Muscle layer of colon (tissue), 2 donors: ENCODE data around the gene EIF4H.
A peak's percentile ranks its signal among the peaks of the same experiment; 100 is the strongest.
"Not testable (repeated sequence)": the region's sequence is repeated elsewhere in the genome, so short reads cannot be mapped to it uniquely, and the experiment has no call there.

Experiments
- H3K27ac ChIP-seq: one replicate; pipeline ENCODE4 v1.7.0; 2013; ENCODE audit warnings: low read depth, mild to moderate bottlenecking, low read length, moderate library complexity
- H3K27me3 ChIP-seq, 2 donors: one replicate each; pipeline ENCODE4 v1.7.0; 2013; ENCODE audit warnings: low read length in 2 of 2, mild to moderate bottlenecking in 2 of 2; ENCODE audit not compliant: insufficient read depth in 2 of 2, control insufficient read depth in 1 of 2
- H3K36me3 ChIP-seq: one replicate; pipeline ENCODE4 v1.7.0; 2013; ENCODE audit warnings: mild to moderate bottlenecking, low read length; ENCODE audit not compliant: insufficient read depth
- H3K4me1 ChIP-seq: one replicate; pipeline ENCODE4 v1.7.0; 2013; ENCODE audit warnings: mild to moderate bottlenecking, low read length; ENCODE audit not compliant: insufficient read depth
- H3K4me3 ChIP-seq, 2 donors: one replicate each; pipeline ENCODE4 v1.7.0; 2013; ENCODE audit warnings: low read length in 2 of 2, low read depth in 1 of 2, mild to moderate bottlenecking in 1 of 2, moderate library complexity in 1 of 2
- H3K9ac ChIP-seq: one replicate; pipeline ENCODE4 v1.7.0; 2013; ENCODE audit warnings: low read length
- H3K9me3 ChIP-seq: one replicate; pipeline ENCODE4 v1.7.0; 2013; ENCODE audit warnings: mild to moderate bottlenecking, low read length
- donor health status: abdominal sarcoma.
- donor health status: Adenocarcinoma of cecum.

EIF4H gene

DNA sequence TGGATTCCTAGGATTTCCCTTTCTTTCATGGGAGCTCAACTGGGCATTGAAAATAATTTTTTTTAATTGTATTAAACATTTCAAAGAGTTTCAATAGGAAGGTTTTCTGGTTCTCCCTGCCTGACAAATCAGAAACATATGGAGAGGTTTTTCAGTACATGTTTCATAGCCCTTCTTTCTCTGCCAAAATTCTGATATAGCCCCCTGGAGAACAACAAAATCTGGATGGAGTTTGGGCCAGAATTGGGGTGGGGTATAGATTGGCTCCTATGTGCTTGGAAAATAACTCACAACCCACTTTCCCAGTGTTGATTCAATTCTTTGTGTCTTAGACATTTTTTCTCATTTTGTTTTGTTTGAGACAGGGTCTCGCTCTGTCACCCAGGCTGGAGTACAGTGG is 24.6 kb upstream of the EIF4H start:
- no peaks in the 10 kb centered on the region for H3K9me3 ChIP-seq
- H3K36me3 ChIP-seq, result no peaks in the 10 kb centered on the region
- H3K27me3 ChIP-seq, result no peaks in the 10 kb centered on the region
- no peaks in the 10 kb centered on the region for H3K4me1 ChIP-seq
- H3K27ac ChIP-seq, result no peak overlapping the region
- H3K9ac ChIP-seq, result no peak overlapping the region
- no peak overlapping the region for H3K4me3 ChIP-seq

GRCh38 chr7:74153736-74154135 is 20.4 kb upstream of the EIF4H start:
- no peaks in the 10 kb centered on the region for H3K27me3 ChIP-seq
- H3K4me3 ChIP-seq, result no peak overlapping the region
- H3K9me3 ChIP-seq, result no peaks in the 10 kb centered on the region
- no peak overlapping the region for H3K27ac ChIP-seq
- no peaks in the 10 kb centered on the region for H3K36me3 ChIP-seq
- no peak overlapping the region for H3K9ac ChIP-seq
- H3K4me1 ChIP-seq, result no peaks in the 10 kb centered on the region

DNA sequence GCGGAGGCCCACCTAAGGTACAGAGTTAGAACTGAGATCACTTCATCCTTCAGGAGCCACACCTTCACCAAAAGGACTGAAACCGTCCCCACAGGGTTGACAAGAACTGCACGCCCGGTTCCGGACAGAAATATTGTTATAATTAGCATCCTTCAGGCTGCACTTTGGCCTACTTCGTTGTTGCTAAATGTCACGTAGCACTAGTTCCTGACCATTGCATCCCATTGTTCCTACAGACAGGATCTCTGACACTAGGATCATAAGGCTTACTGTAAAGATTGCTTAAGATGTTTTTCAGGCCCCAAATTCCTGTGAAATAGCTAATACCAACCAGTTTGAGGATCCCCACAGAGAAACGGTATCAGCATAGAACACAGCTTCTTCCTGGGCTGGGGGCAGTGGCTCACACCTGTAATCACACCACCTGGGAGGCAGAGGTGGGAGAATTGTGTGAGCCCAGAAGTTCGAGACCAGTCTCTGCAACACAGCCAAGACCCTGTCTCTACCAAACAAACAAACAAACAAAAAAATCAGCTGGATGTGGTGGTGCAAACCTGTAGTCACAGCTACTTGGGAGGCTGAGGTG is 18.3 kb upstream of the EIF4H start:
- Histone ChIP-seq H3K9me3 (no peaks in the 10 kb centered on the region), H3K36me3 (no peaks in the 10 kb centered on the region), H3K27ac (no peak overlapping the region), H3K9ac (no peak overlapping the region), H3K4me3 (no peak overlapping the region), H3K4me1 (no peaks in the 10 kb centered on the region), H3K27me3 (no peaks in the 10 kb centered on the region)

DNA sequence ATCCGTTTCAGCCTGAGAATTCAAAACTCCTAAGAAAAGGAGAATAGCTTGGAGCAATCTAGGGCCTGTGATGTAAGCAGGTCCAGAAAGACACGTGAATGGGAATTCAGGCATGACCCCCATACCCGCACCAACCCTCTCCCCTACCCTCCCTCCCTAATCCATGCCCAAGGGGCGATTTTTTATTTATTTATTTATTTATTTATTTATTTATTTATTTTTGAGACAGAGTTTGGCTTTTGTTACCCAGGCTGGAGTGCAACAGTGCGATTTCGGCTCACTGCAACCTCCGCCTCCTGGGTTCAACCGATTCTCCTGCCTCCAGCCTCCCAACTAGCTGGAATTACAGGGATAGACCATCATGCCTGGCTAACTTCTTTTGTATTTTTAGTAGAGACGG is 16.6 kb upstream of the EIF4H start:
- Histone ChIP-seq H3K9ac (no peak overlapping the region), H3K4me1 (no peaks in the 10 kb centered on the region), H3K27ac (no peak overlapping the region), H3K9me3 (no peaks in the 10 kb centered on the region), H3K36me3 (no peaks in the 10 kb centered on the region), H3K4me3 (no peak overlapping the region), H3K27me3 (no peaks in the 10 kb centered on the region)

DNA sequence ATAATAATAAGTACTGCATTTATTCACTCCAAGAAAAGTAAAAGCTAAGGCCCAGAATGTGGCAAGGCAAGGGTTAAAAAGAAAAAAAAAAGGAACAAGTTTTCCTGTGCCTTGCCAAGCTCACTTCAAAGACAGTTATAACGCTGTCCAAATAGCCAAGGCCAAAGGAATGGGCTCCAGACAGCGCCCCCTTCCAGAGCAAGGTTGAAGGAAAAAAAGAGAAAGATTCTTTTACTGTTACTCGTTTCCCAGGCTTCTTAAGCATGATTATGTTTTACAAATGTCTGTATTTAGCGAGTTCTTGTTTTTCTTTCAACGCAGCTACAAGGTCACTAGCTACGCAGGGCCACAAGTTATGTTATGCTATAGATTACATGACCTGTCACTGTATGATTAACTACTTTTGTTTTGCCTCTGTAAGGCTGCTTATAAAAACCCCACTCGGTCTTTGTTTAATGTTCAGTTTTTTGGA is 9.1 kb upstream of the EIF4H start:
- Histone ChIP-seq H3K36me3 (no peaks in the 10 kb centered on the region), H3K27me3 (no peaks in the 10 kb centered on the region), H3K9ac (no peak overlapping the region), H3K4me1 (no peaks in the 10 kb centered on the region), H3K9me3 (no peaks in the 10 kb centered on the region), H3K4me3 (no peak overlapping the region), H3K27ac (no peak overlapping the region)

DNA sequence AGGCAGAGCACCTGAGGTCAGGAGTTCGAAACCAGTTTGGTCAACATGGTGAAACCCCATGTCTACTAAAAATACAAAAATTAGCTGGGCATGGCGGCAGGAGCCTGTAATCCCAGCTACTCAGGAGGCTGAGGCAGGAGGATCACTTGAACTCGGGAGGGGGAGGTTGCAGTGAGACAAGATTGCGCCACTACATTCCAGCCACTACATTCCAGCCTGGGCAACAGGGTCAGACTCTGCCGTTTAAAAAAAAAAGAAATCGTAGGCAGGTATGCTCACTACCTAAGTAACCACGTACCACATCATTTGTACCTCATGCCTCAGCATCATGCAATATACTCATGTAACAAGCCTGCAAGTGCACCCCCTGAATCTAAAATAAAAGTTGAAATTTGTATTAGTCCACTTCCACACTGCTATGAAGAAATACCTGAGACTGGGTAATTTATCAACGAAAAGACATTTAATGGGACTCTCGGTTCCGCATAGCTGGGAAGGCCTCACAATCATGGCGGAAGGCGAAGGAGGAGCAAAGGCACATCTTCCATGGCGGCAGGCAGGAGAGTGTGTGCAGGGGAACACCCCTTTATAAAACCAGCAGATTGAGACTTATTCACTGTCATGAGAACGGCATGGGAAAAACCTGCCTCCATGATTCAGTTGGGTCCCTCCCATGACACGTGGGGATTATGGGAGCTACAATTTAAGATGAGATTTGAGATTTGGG is 8.1 kb upstream of the EIF4H start:
- H3K27ac ChIP-seq, result no peak overlapping the region
- H3K9me3 ChIP-seq, result no peaks in the 10 kb centered on the region
- no peaks in the 10 kb centered on the region for H3K27me3 ChIP-seq

DNA sequence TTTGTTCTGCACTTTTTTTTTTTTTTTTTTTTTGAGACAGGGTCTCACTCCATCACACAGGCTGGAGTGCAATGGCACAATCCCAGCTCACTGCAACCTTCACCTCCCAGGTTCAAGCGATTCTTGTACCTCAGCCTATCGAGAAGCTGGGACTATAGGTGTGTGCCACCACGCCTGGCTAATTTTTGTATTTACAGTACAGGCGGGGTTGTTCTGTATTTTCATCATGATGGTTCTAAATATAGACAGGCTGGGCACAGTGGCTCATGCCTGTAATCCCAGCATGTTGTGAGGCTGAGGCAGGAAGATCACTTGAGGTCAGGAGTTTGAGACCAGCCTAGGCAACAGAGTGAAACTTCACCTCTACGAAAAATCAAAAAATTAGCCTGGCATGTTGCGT is 6.8 kb upstream of the EIF4H start:
- H3K4me3 ChIP-seq, H3K27me3 ChIP-seq, H3K4me1 ChIP-seq, H3K9ac ChIP-seq, H3K9me3 ChIP-seq, H3K36me3 ChIP-seq, H3K27ac ChIP-seq: not testable (repeated sequence)

More for the DNA sequence above, 8.1 kb upstream of the EIF4H start:
- no peak overlapping the region for H3K9ac ChIP-seq
- H3K4me1 ChIP-seq, result no peaks in the 10 kb centered on the region
- no peak overlapping the region for H3K4me3 ChIP-seq
- H3K36me3 ChIP-seq, result no peaks in the 10 kb centered on the region

DNA sequence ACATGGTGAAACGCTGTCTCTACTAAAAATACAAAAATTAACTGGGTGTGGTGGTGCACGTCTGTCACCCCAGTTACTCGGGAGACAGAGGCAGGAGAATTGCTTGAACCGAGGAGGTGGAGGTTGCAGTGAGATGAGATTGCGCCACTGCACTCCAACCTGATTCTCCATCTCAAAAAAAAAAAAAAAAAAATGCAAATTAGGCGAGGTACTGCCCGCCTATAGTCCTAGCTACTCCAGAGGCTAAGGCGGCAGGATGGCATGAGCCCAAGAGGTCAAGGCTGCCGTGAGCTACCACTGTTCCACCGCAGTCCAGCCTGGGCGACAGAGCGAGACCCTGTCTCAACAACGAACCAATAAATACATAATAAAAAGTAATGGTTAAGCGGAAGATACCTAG is 1.1 kb upstream of the EIF4H start:
- H3K27me3 ChIP-seq, result no peaks in the 10 kb centered on the region
- H3K9me3 ChIP-seq, result no peaks in the 10 kb centered on the region
- H3K36me3 ChIP-seq, result no peaks in the 10 kb centered on the region
- peak overlapping the region; percentile 94 for H3K27ac ChIP-seq
- no peak overlapping the region for H3K9ac ChIP-seq
- peak overlapping the region; percentile 79 to 89 for H3K4me3 ChIP-seq
- peaks cover 29% of the 10 kb centered on the region for H3K4me1 ChIP-seq

DNA sequence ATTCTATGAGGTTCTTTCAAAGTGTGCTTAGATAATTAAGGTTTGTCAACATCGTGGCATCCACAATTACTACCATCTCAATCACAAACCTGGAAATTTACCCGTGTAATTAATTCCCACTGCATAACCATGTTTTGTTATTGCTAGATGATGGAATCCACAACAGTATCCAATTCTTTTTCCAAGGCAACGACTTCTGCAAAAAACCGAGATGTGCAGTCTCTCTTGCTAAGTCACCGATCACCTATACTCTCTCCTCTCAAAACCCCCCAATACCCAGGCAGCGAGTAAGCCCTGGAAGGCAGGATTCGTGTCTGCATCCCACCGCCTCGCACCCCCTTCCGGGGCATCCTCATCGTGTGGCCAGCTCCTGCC is 678 bp upstream of the EIF4H start:
- Histone ChIP-seq H3K4me1 (peaks cover 33% of the 10 kb centered on the region), H3K27me3 (no peaks in the 10 kb centered on the region), H3K9ac (peak overlapping the region; percentile 89), H3K4me3 (peak overlapping the region; percentile 79 to 89), H3K36me3 (no peaks in the 10 kb centered on the region), H3K9me3 (no peaks in the 10 kb centered on the region), H3K27ac (peak overlapping the region; percentile 94)

- H3K9me3 ChIP-seq, result no peaks in the 10 kb centered on the region
- H3K27ac ChIP-seq, result peak overlapping the region; percentile 93
- no peaks in the 10 kb centered on the region for H3K27me3 ChIP-seq
- peak overlapping the region; percentile 75 for H3K9ac ChIP-seq
- peaks cover 44% of the 10 kb centered on the region for H3K4me1 ChIP-seq
- peak overlapping the region; percentile 89 to 96 for H3K4me3 ChIP-seq
- no peaks in the 10 kb centered on the region for H3K36me3 ChIP-seq
Measured at GRCh38 chr7:74174606-74175082, 488 bp downstream of the EIF4H start.

- Histone ChIP-seq H3K27me3 (no peaks in the 10 kb centered on the region), H3K4me1 (peaks cover 51% of the 10 kb centered on the region), H3K36me3 (no peaks in the 10 kb centered on the region), H3K9ac (peak overlapping the region; percentile 75), H3K9me3 (no peaks in the 10 kb centered on the region), H3K27ac (peak overlapping the region; percentile 93), H3K4me3 (peak overlapping the region; percentile 89 to 96)
Measured at GRCh38 chr7:74175340-74175739, 1.2 kb downstream of the EIF4H start.

- H3K27me3 ChIP-seq, result no peaks in the 10 kb centered on the region
- no peaks in the 10 kb centered on the region for H3K9me3 ChIP-seq
- no peak overlapping the region for H3K4me3 ChIP-seq
- H3K4me1 ChIP-seq, result peaks cover 59% of the 10 kb centered on the region
- H3K27ac ChIP-seq, result no peak overlapping the region
- no peaks in the 10 kb centered on the region for H3K36me3 ChIP-seq
- no peak overlapping the region for H3K9ac ChIP-seq
Measured at GRCh38 chr7:74176555-74176954, 2.4 kb downstream of the EIF4H start.
